H1 (cell line): ENCODE measurements around the gene SCG2. TPM values are rescaled to one million over a fixed set of nuclear protein-coding genes. Genes with fewer than 3 reads are reported as not detected.

Source experiments
- ATF2 ChIP-seq: IDR thresholded peaks from 2 replicates; pipeline ENCODE4 v1.6.1; 2012; ENCODE audit warnings: low read length, inconsistent platforms
- TCF12 ChIP-seq: IDR thresholded peaks from 2 replicates; pipeline ENCODE4 v1.6.1; 2011; ENCODE audit warnings: low read depth, mild to moderate bottlenecking, low read length
- polyA plus RNA-seq, 7 experiments: library from polyadenylated mRNA; depleted of rRNA in 3 of 7; stranded (reverse) in 5 of 7; unstranded in 2 of 7; fragments of >200 nt in 5 of 7; fragments of 200-250 nt in 2 of 7; gene quantifications; 1 replicate in 5 of 7; 2 replicates in 1 of 7; 4 replicates in 1 of 7; pipeline versions ENCODE4 v1.2.1 to v1.2.3, GENCODE V29; 2011 to 2013; ENCODE audit warnings: missing spikeins in 2 of 7, mixed read lengths in 2 of 7
- total RNA-seq: library from RNA; stranded (reverse); fragmentation: NEBNext Ultra II Directional; extraction: Animal tissue kit (Norgen Biotek cat#: 25700); gene quantifications from 2 replicates; pipeline ENCODE4 v1.2.1, GENCODE V29; 2021
- TF ChIP-seq, protein P1 (sequence below): fragments of 300-600 bp; sonication (generic); IDR thresholded peaks from 2 replicates; pipeline ENCODE4 v1.7.1; 2012; ENCODE audit warnings: low read length, moderate library complexity, mild to moderate bottlenecking, inconsistent platforms; ENCODE audit not compliant: insufficient replicate concordance

The SCG2 gene
- total and polyA plus RNA-seq, 2 of the 8 experiments (the other 6 are each of a cell fraction or from before 2014, with no cell fraction given) = 0.54 to 1.0 TPM

DNA sequence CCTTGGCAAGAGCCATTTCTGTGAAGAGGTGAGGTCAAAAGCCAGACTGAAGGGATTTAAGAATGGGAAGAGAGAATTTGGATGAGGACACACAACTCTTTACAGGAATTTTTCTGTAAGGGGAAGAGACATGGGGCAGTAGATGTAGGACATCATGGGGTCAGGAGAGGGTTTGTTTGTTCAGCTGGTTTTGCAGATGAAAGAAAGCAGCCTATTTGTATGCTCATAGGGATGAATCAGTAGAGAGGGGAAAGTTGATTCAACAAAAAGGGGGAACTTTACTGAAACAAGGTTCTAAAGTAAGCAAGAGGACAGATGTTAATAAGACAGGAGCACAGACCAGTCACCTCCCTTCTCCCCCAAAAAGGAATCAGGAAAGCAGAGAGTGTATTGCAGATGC is 11.2 kb downstream of the SCG2 start (continued):
- TF ChIP-seq ATF2 (no peak), TCF12 (no peak)
- TF ChIP-seq, protein P1, sequence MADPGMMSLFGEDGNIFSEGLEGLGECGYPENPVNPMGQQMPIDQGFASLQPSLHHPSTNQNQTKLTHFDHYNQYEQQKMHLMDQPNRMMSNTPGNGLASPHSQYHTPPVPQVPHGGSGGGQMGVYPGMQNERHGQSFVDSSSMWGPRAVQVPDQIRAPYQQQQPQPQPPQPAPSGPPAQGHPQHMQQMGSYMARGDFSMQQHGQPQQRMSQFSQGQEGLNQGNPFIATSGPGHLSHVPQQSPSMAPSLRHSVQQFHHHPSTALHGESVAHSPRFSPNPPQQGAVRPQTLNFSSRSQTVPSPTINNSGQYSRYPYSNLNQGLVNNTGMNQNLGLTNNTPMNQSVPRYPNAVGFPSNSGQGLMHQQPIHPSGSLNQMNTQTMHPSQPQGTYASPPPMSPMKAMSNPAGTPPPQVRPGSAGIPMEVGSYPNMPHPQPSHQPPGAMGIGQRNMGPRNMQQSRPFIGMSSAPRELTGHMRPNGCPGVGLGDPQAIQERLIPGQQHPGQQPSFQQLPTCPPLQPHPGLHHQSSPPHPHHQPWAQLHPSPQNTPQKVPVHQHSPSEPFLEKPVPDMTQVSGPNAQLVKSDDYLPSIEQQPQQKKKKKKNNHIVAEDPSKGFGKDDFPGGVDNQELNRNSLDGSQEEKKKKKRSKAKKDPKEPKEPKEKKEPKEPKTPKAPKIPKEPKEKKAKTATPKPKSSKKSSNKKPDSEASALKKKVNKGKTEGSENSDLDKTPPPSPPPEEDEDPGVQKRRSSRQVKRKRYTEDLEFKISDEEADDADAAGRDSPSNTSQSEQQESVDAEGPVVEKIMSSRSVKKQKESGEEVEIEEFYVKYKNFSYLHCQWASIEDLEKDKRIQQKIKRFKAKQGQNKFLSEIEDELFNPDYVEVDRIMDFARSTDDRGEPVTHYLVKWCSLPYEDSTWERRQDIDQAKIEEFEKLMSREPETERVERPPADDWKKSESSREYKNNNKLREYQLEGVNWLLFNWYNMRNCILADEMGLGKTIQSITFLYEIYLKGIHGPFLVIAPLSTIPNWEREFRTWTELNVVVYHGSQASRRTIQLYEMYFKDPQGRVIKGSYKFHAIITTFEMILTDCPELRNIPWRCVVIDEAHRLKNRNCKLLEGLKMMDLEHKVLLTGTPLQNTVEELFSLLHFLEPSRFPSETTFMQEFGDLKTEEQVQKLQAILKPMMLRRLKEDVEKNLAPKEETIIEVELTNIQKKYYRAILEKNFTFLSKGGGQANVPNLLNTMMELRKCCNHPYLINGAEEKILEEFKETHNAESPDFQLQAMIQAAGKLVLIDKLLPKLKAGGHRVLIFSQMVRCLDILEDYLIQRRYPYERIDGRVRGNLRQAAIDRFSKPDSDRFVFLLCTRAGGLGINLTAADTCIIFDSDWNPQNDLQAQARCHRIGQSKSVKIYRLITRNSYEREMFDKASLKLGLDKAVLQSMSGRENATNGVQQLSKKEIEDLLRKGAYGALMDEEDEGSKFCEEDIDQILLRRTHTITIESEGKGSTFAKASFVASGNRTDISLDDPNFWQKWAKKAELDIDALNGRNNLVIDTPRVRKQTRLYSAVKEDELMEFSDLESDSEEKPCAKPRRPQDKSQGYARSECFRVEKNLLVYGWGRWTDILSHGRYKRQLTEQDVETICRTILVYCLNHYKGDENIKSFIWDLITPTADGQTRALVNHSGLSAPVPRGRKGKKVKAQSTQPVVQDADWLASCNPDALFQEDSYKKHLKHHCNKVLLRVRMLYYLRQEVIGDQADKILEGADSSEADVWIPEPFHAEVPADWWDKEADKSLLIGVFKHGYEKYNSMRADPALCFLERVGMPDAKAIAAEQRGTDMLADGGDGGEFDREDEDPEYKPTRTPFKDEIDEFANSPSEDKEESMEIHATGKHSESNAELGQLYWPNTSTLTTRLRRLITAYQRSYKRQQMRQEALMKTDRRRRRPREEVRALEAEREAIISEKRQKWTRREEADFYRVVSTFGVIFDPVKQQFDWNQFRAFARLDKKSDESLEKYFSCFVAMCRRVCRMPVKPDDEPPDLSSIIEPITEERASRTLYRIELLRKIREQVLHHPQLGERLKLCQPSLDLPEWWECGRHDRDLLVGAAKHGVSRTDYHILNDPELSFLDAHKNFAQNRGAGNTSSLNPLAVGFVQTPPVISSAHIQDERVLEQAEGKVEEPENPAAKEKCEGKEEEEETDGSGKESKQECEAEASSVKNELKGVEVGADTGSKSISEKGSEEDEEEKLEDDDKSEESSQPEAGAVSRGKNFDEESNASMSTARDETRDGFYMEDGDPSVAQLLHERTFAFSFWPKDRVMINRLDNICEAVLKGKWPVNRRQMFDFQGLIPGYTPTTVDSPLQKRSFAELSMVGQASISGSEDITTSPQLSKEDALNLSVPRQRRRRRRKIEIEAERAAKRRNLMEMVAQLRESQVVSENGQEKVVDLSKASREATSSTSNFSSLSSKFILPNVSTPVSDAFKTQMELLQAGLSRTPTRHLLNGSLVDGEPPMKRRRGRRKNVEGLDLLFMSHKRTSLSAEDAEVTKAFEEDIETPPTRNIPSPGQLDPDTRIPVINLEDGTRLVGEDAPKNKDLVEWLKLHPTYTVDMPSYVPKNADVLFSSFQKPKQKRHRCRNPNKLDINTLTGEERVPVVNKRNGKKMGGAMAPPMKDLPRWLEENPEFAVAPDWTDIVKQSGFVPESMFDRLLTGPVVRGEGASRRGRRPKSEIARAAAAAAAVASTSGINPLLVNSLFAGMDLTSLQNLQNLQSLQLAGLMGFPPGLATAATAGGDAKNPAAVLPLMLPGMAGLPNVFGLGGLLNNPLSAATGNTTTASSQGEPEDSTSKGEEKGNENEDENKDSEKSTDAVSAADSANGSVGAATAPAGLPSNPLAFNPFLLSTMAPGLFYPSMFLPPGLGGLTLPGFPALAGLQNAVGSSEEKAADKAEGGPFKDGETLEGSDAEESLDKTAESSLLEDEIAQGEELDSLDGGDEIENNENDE = no peak
